Breast epithelium (tissue), 3 donors: Measurements from ENCODE around the gene FOXI1.
A peak's percentile ranks its signal among the peaks of the same experiment; 100 is the strongest.

Experiments used
- POLR2A ChIP-seq: fragments of 450-650 bp; IDR thresholded peaks from one replicate; pipeline ENCODE4 v1.6.1; 2016; ENCODE audit warnings: antibody characterized with exemption, mild to moderate bottlenecking, moderate library complexity
- POLR2AphosphoS5 ChIP-seq, 3 donors: sonication (generic); formaldehyde crosslinking; IDR thresholded peaks; one replicate each; pipeline ENCODE4 v1.6.1; 2017; ENCODE audit warnings: antibody characterized with exemption in 3 of 3
- TF ChIP-seq, protein P1 (sequence below), 3 donors: fragments of 450-650 bp; IDR thresholded peaks; one replicate each; pipeline ENCODE4 v1.5.1; 2016 to 2017; ENCODE audit warnings: antibody characterized with exemption in 3 of 3, mild to moderate bottlenecking in 3 of 3, moderate library complexity in 3 of 3

GRCh38 chr5:170144286-170145023 lies 38.8 kb downstream of the FOXI1 start:
- TF ChIP-seq, protein P1, sequence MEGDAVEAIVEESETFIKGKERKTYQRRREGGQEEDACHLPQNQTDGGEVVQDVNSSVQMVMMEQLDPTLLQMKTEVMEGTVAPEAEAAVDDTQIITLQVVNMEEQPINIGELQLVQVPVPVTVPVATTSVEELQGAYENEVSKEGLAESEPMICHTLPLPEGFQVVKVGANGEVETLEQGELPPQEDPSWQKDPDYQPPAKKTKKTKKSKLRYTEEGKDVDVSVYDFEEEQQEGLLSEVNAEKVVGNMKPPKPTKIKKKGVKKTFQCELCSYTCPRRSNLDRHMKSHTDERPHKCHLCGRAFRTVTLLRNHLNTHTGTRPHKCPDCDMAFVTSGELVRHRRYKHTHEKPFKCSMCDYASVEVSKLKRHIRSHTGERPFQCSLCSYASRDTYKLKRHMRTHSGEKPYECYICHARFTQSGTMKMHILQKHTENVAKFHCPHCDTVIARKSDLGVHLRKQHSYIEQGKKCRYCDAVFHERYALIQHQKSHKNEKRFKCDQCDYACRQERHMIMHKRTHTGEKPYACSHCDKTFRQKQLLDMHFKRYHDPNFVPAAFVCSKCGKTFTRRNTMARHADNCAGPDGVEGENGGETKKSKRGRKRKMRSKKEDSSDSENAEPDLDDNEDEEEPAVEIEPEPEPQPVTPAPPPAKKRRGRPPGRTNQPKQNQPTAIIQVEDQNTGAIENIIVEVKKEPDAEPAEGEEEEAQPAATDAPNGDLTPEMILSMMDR (IDR thresholded peaks at IDR 0.05): no peak
- TF ChIP-seq POLR2A: no peak
- TF ChIP-seq POLR2AphosphoS5 (IDR thresholded peaks at IDR 0.05): peak in 2 of 3 donors; percentile 14 to 66
